GM18508 (cell line): Measurements from ENCODE around the gene SIGLEC8.
A peak's percentile ranks its signal among the peaks of the same experiment; 100 is the strongest.
"Not testable (repeated sequence)": the region's sequence is repeated elsewhere in the genome, so short reads cannot be mapped to it uniquely, and the experiment has no call there.

Source experiments
- ATAC-seq: cut with Tn5 transposase; IDR thresholded peaks from one replicate; pipeline ENCODE4 v1.9.1; 2021; ENCODE audit warnings: moderate number of reproducible peaks; ENCODE audit not compliant: insufficient read depth, unreplicated experiment

The SIGLEC8 gene

GRCh38 chr19:51448411-51449016 lies 9.7 kb downstream of the SIGLEC8 start:
- ATAC-seq: no peak

- no peak for ATAC-seq
These were observed 10.2 kb downstream of the SIGLEC8 start for GRCh38 chr19:51448011-51448410.

GRCh38 chr19:51447510-51447909 lies 10.7 kb downstream of the SIGLEC8 start:
- not testable (repeated sequence) for ATAC-seq

- ATAC-seq: peak; percentile 90
These were observed 16.6 kb downstream of the SIGLEC8 start for GRCh38 chr19:51441410-51442390.

- ATAC-seq: no peak
These were observed 17.3 kb downstream of the SIGLEC8 start for GRCh38 chr19:51440846-51441409.

GRCh38 chr19:51440052-51440451 lies 18.2 kb downstream of the SIGLEC8 start:
- ATAC-seq: no peak

- no peak for ATAC-seq
These were observed 19.2 kb downstream of the SIGLEC8 start for GRCh38 chr19:51439021-51439465.

GRCh38 chr19:51434456-51434855 lies 23.8 kb downstream of the SIGLEC8 start:
- ATAC-seq: no peak

- ATAC-seq: no peak
These were observed 25.2 kb downstream of the SIGLEC8 start for GRCh38 chr19:51433043-51433442.

- ATAC-seq: no peak
These were observed 27.1 kb downstream of the SIGLEC8 start for GRCh38 chr19:51431124-51431523.

GRCh38 chr19:51430221-51430620 lies 28.0 kb downstream of the SIGLEC8 start:
- ATAC-seq: no peak

- ATAC-seq: no peak
These were observed 31.1 kb downstream of the SIGLEC8 start for GRCh38 chr19:51427201-51427600.

- ATAC-seq: no peak
These were observed 36.2 kb downstream of the SIGLEC8 start for GRCh38 chr19:51422053-51422448.

GRCh38 chr19:51421229-51422052 lies 36.8 kb downstream of the SIGLEC8 start:
- no peak for ATAC-seq

GRCh38 chr19:51420511-51420910 lies 37.7 kb downstream of the SIGLEC8 start:
- not testable (repeated sequence) for ATAC-seq

- no peak for ATAC-seq
These were observed 39.5 kb downstream of the SIGLEC8 start for GRCh38 chr19:51418707-51419106.

- ATAC-seq: no peak
These were observed 40.5 kb downstream of the SIGLEC8 start for GRCh38 chr19:51417810-51418157.

- no peak for ATAC-seq
These were observed 41.0 kb downstream of the SIGLEC8 start, which contains the start of gene SIGLEC10 for GRCh38 chr19:51417107-51417809. Gene SIGLEC10 (minus strand): TSS chr19:51417642. CDS start chr19:51417581, 61 bp downstream.

GRCh38 chr19:51416422-51416821 lies 41.8 kb downstream of the SIGLEC8 start:
- ATAC-seq: not testable (repeated sequence)

GRCh38 chr19:51415187-51415586 lies 43.1 kb downstream of the SIGLEC8 start:
- ATAC-seq: no peak
